RWPE1 (cell line): Measurements from ENCODE around the gene DDX47.
A peak's percentile ranks its signal among the peaks of the same experiment; 100 is the strongest.
"Not testable (repeated sequence)": the region's sequence is repeated elsewhere in the genome, so short reads cannot be mapped to it uniquely, and the experiment has no call there.

Experiments used
- CTCF ChIA-PET: fragments of 350-600 bp; sonication (Branson Sonifier 250); formaldehyde crosslinking; extraction: SDS; loops from one replicate; lab custom pipeline; 2021; lab: Yijun Ruan, JAX
- POLR2A ChIA-PET: fragments of 400-600 bp; formaldehyde crosslinking; extraction: SDS; loops from one replicate; lab custom pipeline; 2020; ENCODE audit warnings: antibody characterized with exemption; ENCODE audit not compliant: low non-redundant PET; lab: Yijun Ruan, JAX
- DNase-seq: peaks from one replicate; pipeline ENCODE4 v3.0.0; 2012; ENCODE audit warnings: low spot score
- H3K27ac ChIP-seq: fragments of 450-650 bp; 2 replicates; pipeline ENCODE4 v1.5.1; 2017
- TF ChIP-seq, protein P1 (sequence below): fragments of 450-650 bp; conservative IDR thresholded peaks from 2 replicates; pipeline ENCODE4 v1.5.1; 2017; ENCODE audit warnings: low read depth, mild to moderate bottlenecking

DDX47 gene

DNA sequence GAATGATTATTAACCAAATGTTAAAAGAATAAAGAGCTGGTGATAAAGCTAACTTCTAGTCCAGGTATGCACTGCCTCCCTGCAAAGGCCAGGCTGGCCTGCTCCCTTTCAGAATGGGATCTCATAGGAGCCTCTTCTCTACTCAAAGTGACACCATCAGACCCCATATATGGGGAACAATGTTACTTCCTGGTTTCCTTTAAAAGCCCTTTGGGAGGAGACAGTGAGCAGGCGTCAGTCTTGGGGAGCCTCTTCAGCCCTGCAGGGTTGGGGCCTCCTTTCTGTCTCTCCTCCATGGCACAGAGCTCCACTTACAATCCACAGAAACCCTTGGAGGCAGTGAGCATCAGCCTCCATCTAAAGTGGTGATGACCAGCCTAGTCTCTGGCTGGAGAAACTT lies 60.9 kb downstream of the DDX47 start:
- ChIA-PET POLR2A (no interaction called here), CTCF (no interaction called here)
- TF ChIP-seq, protein P1, sequence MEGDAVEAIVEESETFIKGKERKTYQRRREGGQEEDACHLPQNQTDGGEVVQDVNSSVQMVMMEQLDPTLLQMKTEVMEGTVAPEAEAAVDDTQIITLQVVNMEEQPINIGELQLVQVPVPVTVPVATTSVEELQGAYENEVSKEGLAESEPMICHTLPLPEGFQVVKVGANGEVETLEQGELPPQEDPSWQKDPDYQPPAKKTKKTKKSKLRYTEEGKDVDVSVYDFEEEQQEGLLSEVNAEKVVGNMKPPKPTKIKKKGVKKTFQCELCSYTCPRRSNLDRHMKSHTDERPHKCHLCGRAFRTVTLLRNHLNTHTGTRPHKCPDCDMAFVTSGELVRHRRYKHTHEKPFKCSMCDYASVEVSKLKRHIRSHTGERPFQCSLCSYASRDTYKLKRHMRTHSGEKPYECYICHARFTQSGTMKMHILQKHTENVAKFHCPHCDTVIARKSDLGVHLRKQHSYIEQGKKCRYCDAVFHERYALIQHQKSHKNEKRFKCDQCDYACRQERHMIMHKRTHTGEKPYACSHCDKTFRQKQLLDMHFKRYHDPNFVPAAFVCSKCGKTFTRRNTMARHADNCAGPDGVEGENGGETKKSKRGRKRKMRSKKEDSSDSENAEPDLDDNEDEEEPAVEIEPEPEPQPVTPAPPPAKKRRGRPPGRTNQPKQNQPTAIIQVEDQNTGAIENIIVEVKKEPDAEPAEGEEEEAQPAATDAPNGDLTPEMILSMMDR = no peak
- no peak for DNase-seq
- no peak overlapping the region for H3K27ac ChIP-seq

DNA sequence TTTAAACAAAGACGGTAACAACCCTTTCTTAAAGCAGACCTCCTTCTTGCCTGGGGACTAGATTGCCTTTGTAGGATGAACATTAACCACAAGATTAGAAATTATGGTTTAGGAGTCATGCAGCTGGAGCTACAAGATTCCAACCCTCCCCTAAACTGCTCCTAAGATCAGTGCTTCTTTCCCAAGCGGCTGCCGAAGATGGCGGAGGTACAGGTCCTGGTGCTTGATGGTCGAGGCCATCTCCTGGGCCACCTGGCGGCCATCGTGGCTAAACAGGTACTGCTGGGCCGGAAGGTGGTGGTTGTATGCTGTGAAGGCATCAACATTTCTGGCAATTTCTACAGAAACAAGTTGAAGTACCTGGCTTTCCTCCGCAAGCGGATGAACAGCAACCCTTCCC lies 62.2 kb downstream of the DDX47 start:
- DNase-seq, H3K27ac ChIP-seq, POLR2A ChIA-PET, CTCF ChIA-PET: not testable (repeated sequence)

DNA sequence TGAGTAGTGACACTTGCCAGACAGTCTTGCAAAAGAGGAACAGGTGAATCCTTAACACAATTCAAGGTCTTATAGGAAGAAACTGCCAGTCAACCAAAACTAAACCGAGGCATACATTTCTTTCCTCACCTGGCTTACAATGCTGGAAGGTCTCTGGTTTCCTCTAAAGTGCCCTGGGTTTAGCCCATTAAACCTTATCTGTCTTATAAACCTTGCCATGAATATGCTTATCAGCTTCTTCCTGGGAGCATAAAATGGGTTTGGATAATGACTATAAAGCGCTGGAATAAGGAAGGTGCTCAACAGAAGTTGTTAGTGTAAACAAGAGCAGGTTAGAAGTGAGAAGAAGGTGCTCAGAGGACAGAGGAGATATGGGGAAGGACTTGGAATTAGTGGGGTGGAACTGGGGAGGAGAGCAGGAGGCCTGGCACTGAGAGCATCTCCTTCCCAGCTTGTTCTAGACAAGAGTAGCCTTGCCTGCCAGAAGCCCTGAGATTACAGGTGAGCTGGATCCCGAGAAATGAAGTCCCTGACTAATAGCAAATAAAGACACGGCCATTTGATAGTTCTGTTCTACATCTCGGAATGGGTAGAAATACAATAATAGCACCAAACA lies 64.1 kb downstream of the DDX47 start:
- TF ChIP-seq, protein P1 = no peak
- CTCF ChIA-PET = interaction anchor here (1.0 to 1.2 kb wide), 2 partner anchors 39 to 41 kb away, joined by 4 to 5 read pairs; no protein-coding TSS in a partner anchor
- POLR2A ChIA-PET = no interaction called here
- DNase-seq = no peak
- H3K27ac ChIP-seq = peak overlapping the region; percentile 60; the same call in 1 of the 2 replicates

DNA sequence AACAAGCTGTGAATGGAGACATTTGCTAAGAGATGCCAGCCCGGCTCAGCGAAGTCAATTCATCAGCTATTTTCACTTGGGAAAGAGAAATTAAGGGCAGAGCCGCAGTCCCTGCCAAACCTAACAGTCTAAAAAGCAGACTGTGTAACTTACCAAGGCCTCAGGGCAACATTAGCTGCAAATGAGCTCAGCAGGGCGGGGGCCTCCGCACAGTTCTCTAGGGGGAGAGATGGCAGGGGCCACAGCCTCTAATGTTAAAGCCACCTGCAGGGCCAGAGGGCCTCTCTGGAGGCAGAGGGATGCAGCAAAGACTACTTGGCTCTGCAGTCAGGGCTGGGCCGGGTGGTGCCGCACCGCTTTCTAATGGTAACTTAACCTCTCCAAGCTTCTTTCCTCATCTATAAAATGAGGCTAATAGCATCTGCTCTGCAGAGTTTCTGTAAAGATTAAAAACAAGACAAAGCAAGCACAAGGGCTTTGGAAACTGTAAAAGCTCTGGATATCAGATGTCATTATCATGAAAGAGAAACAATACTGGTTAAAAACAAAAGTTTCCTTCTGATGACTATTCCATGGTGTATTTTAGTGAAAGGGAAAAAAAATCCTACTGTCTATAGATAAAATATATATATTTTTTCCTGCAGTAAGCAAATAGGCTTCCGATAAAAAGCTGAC lies 64.8 kb downstream of the DDX47 start:
- peak overlapping the region; percentile 60 for H3K27ac ChIP-seq
- CTCF ChIA-PET = interaction anchor here (0.7 to 1.2 kb wide), 3 partner anchors 13 to 41 kb away, joined by 4 to 6 read pairs (median 5); partner anchors contain the start of gene GPRC5A
- POLR2A ChIA-PET = no interaction called here
- DNase-seq = no peak
- TF ChIP-seq, protein P1 = no peak
